Adrenal gland (tissue), 12 donors: ENCODE results near the gene LAMB1. TPM values are rescaled to one million over a fixed set of nuclear protein-coding genes. Genes with fewer than 3 reads are reported as not detected.

Source experiments
- DNase-seq, 7 donors: peaks; one replicate each; pipeline ENCODE4 v3.0.0-alpha.2; 2019 to 2020
- H3K27ac ChIP-seq, 5 donors: fragments of 200-600 bp; sonication (generic) in 4 of 5; 1 replicate in 3 of 5; 2 replicates in 2 of 5; pipeline versions ENCODE4 v1.5.1 to v1.8.0; 2016 to 2020; ENCODE audit warnings: mild to moderate bottlenecking in 1 of 5
- H3K27me3 ChIP-seq: fragments of 200-600 bp; 2 replicates; pipeline ENCODE4 v1.8.0; 2021
- H3K36me3 ChIP-seq, 2 donors: fragments of 200-600 bp; replicated peaks in 1 of 2; 1 replicate in 1 of 2; 2 replicates in 1 of 2; pipeline versions ENCODE4 v1.5.1 to v1.8.0; 2018 to 2022
- H3K4me1 ChIP-seq, 2 donors: fragments of 200-600 bp; replicated peaks in 1 of 2; 1 replicate in 1 of 2; 2 replicates in 1 of 2; pipeline versions ENCODE4 v1.5.1 to v1.8.0; 2018 to 2021
- H3K4me3 ChIP-seq, 4 donors: fragments of 200-600 bp; sonication (generic) in 3 of 4; one replicate each; pipeline ENCODE4 v1.5.1; 2016 to 2018
- H3K9me3 ChIP-seq, 3 donors: fragments of 200-600 bp; sonication (generic) in 1 of 3; replicated peaks in 1 of 3; 1 replicate in 2 of 3; 2 replicates in 1 of 3; pipeline versions ENCODE4 v1.5.1 to v1.8.0; 2016 to 2021
- POLR2A ChIP-seq, 2 donors: fragments of 450-650 bp; IDR thresholded peaks; one replicate each; pipeline ENCODE4 v1.6.1; 2017; ENCODE audit warnings: antibody characterized with exemption in 2 of 2, mild to moderate bottlenecking in 2 of 2, moderate library complexity in 1 of 2
- WGBS, 4 donors: extraction: QIAGEN DNeasy Blood & Tissue Kit in 2 of 4; methylation state at CpG; one replicate each; pipeline versions ENCODE4 v1.1.5 to v1.1.7; 2013 to 2017; 5-methylcytosine and 5-hydroxymethylcytosine counted together
- intact Hi-C, 2 donors: fragments of 100-400 bp; cut with DNase I; formaldehyde crosslinking; loops; one replicate each; pipeline versions ENCODE4 v1.14.1 to v1.15.0; 2022 to 2023
- polyA plus RNA-seq, 3 donors: library from polyadenylated mRNA; stranded (reverse); fragments of 200-250 nt in 2 of 3; fragments of 350-450 nt in 1 of 3; fragmentation: Illumina TruSeq in 1 of 3; extraction: RNeasy Lipid Tissue Mini Kit (QIAGEN cat#74804) in 1 of 3; gene quantifications; one replicate each; pipeline ENCODE4 v1.2.3, GENCODE V29; 2013 to 2014
- total RNA-seq, 9 donors: library from RNA; depleted of rRNA in 4 of 9; stranded (reverse); fragments of >200 nt in 4 of 9; fragments of 120-200 nt in 1 of 9; fragmentation: NEBNext Ultra II Directional in 1 of 9; extraction: Animal tissue kit (Norgen Biotek cat#: 25700) in 1 of 9; gene quantifications; one replicate each; pipeline versions ENCODE4 v1.1.0 to v1.2.4, GENCODE V29; 2013 to 2023
- TF ChIP-seq, protein P1 (sequence below), 6 experiments: fragments of 450-650 bp in 4 of 6; fragments of 200-600 bp in 2 of 6; sonication (generic) in 1 of 6; IDR thresholded peaks; 1 replicate in 5 of 6; 2 replicates in 1 of 6; pipeline versions ENCODE4 v1.5.1 to v1.8.0; 2016 to 2021; ENCODE audit warnings: antibody characterized with exemption in 6 of 6, mild to moderate bottlenecking in 2 of 6, moderate library complexity in 1 of 6
- donor health status: healthy with polysubstance abuse.
- donor health status: Bipolar disorder and iron deficiency.
- donor health status: DM: yes; HTN: yes; CAD: no.
- donor health status: DM: no; HTN: no; CAD: no.
- donor health status: DM: no; HTN: no; CAD: no.
- donor health status: DM: yes; HTN: yes; CAD: no.

The LAMB1 gene
- total and polyA plus RNA-seq, 12 donors = 48.6 to 164 (median 90.2) TPM

DNA sequence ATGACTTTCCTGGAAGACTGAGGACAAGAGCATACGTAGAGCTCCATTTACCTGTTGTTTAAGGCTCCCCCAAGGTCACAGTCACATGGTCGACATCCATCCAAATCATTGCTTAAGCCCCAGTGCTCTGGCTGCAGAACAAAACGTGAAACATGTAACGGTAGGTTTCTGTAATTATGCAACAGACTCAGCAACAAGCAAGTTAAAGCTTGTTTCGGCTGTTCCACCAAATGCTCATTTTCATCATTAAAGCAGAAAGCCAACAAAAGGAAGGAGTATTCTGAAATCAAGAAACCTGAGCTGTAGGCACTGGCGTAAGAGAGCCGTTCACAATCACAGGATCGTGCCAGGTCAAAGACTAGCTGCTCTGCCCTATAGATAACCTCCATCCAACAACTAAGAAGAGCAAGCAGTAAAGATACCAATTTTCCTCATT lies 30.0 kb downstream of the LAMB1 start:
- no peak for TF ChIP-seq POLR2A (IDR thresholded peaks at IDR 0.05)
- TF ChIP-seq, protein P1, sequence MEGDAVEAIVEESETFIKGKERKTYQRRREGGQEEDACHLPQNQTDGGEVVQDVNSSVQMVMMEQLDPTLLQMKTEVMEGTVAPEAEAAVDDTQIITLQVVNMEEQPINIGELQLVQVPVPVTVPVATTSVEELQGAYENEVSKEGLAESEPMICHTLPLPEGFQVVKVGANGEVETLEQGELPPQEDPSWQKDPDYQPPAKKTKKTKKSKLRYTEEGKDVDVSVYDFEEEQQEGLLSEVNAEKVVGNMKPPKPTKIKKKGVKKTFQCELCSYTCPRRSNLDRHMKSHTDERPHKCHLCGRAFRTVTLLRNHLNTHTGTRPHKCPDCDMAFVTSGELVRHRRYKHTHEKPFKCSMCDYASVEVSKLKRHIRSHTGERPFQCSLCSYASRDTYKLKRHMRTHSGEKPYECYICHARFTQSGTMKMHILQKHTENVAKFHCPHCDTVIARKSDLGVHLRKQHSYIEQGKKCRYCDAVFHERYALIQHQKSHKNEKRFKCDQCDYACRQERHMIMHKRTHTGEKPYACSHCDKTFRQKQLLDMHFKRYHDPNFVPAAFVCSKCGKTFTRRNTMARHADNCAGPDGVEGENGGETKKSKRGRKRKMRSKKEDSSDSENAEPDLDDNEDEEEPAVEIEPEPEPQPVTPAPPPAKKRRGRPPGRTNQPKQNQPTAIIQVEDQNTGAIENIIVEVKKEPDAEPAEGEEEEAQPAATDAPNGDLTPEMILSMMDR (IDR thresholded peaks at IDR 0.05) = no peak
- no peaks in the 10 kb centered on the region for H3K9me3 ChIP-seq
- intact Hi-C loops = no loop called here
- no peak overlapping the region for H3K4me3 ChIP-seq
- H3K36me3 ChIP-seq = peaks cover 0 to 8% of the 10 kb centered on the region in 2 donors
- H3K4me1 ChIP-seq = peaks cover 0 to 9% of the 10 kb centered on the region in 2 donors
- peak overlapping the region in 4 of 5 donors; percentile 9 to 76 (median 42) for H3K27ac ChIP-seq
- DNase-seq = no peak
- no peaks in the 10 kb centered on the region for H3K27me3 ChIP-seq
- 74 to 91% (median 84%) methylated on average over 8 of the region's 8 CpGs for WGBS, 4 donors

DNA sequence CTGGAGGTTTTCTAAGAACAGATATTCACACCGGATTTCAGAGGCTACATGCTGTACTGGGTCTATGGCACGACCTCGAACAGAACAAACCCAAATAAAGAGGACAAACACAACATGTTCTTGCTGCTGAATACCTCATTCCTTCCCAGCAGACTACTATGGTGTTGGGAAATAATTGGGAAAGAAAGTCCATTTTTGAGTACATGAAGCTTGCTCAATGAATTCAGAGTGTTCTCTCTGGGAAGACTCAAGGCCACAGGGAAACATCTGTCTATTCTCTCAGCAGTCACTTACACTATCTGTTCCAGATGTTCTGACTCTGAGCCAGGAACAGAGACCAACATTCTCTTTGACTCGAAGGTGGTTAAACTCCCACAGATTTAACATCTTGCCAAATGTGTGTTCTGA lies 30.9 kb downstream of the LAMB1 start:
- Histone ChIP-seq H3K27me3 (no peaks in the 10 kb centered on the region), H3K4me3 (no peak overlapping the region), H3K27ac (peak overlapping the region in 4 of 5 donors; percentile 9 to 76 (median 42)), H3K9me3 (no peaks in the 10 kb centered on the region), H3K4me1 (peaks cover 0 to 9% of the 10 kb centered on the region in 2 donors), H3K36me3 (peaks cover 0 to 8% of the 10 kb centered on the region in 2 donors)
- peak in 3 of 7 donors; percentile 26 to 59 (median 55) for DNase-seq
- WGBS, 4 donors = 23 to 45% (median 37%) methylated on average over 4 of the region's 4 CpGs
- intact Hi-C loops = no loop called here
- no peak for TF ChIP-seq POLR2A (IDR thresholded peaks at IDR 0.05)
- TF ChIP-seq, protein P1 (IDR thresholded peaks at IDR 0.05) = no peak

DNA sequence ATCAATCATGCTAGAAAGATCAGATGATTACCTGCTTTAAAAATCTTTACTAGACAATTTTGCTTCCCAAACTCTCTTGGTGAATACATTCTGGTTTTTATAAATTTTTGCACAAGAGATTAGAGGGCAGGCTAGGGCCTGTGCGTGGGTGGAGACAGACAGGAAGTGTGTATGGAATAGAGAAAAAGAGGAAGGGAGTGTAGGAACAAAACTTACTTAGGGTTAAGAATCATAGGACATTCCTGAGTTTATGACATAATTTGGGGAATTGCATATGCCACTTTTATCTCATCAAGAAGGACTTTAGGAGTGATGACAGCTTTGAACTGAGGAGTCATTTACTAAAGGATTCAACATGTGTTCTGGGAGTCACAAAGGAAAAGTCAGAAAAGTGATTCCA lies 31.3 kb downstream of the LAMB1 start:
- no peak overlapping the region for H3K4me3 ChIP-seq
- intact Hi-C loops = no loop called here
- 42 to 73% (median 60%) methylated on average over 1 of the region's 1 CpG for WGBS, 4 donors
- peaks cover 0 to 8% of the 10 kb centered on the region in 2 donors for H3K36me3 ChIP-seq
- H3K27me3 ChIP-seq = no peaks in the 10 kb centered on the region
- H3K27ac ChIP-seq = peak overlapping the region in 4 of 5 donors; percentile 8 to 76 (median 39)
- DNase-seq = peak in 2 of 7 donors; percentile 44 to 76
- H3K9me3 ChIP-seq = no peaks in the 10 kb centered on the region
- TF ChIP-seq POLR2A (IDR thresholded peaks at IDR 0.05) = no peak
- TF ChIP-seq, protein P1 (IDR thresholded peaks at IDR 0.05) = no peak
- H3K4me1 ChIP-seq = peaks cover 0 to 9% of the 10 kb centered on the region in 2 donors

DNA sequence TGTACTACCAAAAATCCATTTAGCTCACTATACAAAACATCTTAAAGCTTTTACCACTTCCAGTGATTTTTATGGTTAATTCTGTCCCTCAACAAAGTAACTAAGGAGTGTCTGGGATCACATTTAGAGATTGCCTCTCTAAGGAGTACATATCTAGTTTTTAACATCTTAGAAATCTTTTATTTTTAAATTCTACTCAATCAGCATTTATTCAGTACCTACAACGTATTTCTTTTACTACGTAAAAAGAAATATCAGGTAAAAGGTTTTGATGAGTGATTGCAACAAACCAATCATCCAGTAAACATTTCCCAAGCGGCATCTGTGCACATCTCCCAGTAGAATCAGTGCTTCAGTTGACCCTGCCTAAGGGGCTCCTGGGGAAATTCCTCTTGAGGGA lies 31.9 kb downstream of the LAMB1 start:
- peaks cover 0 to 9% of the 10 kb centered on the region in 2 donors for H3K4me1 ChIP-seq
- peaks cover 0 to 3% of the 10 kb centered on the region in 2 donors for H3K36me3 ChIP-seq
- TF ChIP-seq, protein P1 (IDR thresholded peaks at IDR 0.05) = no peak
- TF ChIP-seq POLR2A (IDR thresholded peaks at IDR 0.05) = no peak
- intact Hi-C loops = no loop called here
- no peaks in the 10 kb centered on the region for H3K9me3 ChIP-seq
- WGBS, 4 donors = 90 to 98% (median 94%) methylated on average over 3 of the region's 3 CpGs
- H3K27me3 ChIP-seq = no peaks in the 10 kb centered on the region
- no peak overlapping the region for H3K4me3 ChIP-seq
- peak overlapping the region in 4 of 5 donors; percentile 8 to 76 (median 39) for H3K27ac ChIP-seq
- DNase-seq = no peak
